ENCODE results near the gene TSPAN11. TPM values are rescaled to one million over a fixed set of nuclear protein-coding genes. Genes with fewer than 3 reads are reported as not detected.

Gene TSPAN11, protein sequence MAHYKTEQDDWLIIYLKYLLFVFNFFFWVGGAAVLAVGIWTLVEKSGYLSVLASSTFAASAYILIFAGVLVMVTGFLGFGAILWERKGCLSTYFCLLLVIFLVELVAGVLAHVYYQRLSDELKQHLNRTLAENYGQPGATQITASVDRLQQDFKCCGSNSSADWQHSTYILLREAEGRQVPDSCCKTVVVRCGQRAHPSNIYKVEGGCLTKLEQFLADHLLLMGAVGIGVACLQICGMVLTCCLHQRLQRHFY
- total RNA-seq, result 10 to 100 TPM in 1 of 2 donors, 1 to 10 TPM in 1; 5.3 to 12.1 TPM
- 1 to 10 TPM; 1.4 to 2.6 TPM for polyA plus RNA-seq
- long read RNA-seq, donor 1, transcript TSPAN11-204 (8 exons, 1,058 nt), result major isoform, 5 of 6 reads
- long read RNA-seq, donor 1, partial matches to known transcripts, result 0 of 6 reads
- long read RNA-seq, donor 1, other reads (novel, unspliced or antisense), result 0 of 6 reads
- long read RNA-seq, donor 2, partial matches to known transcripts, result 0 of 1 reads
- long read RNA-seq, donor 2, other reads (novel, unspliced or antisense), result 0 of 1 reads
- long read RNA-seq, donor 3, result 0 reads
- long read RNA-seq, donor 4, partial matches to known transcripts, result 0 of 2 reads
- long read RNA-seq, donor 4, other reads (novel, unspliced or antisense), result 0 of 2 reads
- long read RNA-seq, donor 5, partial matches to known transcripts, result 0 of 3 reads
- long read RNA-seq, donor 5, other reads (novel, unspliced or antisense), result 0 of 3 reads

DNA sequence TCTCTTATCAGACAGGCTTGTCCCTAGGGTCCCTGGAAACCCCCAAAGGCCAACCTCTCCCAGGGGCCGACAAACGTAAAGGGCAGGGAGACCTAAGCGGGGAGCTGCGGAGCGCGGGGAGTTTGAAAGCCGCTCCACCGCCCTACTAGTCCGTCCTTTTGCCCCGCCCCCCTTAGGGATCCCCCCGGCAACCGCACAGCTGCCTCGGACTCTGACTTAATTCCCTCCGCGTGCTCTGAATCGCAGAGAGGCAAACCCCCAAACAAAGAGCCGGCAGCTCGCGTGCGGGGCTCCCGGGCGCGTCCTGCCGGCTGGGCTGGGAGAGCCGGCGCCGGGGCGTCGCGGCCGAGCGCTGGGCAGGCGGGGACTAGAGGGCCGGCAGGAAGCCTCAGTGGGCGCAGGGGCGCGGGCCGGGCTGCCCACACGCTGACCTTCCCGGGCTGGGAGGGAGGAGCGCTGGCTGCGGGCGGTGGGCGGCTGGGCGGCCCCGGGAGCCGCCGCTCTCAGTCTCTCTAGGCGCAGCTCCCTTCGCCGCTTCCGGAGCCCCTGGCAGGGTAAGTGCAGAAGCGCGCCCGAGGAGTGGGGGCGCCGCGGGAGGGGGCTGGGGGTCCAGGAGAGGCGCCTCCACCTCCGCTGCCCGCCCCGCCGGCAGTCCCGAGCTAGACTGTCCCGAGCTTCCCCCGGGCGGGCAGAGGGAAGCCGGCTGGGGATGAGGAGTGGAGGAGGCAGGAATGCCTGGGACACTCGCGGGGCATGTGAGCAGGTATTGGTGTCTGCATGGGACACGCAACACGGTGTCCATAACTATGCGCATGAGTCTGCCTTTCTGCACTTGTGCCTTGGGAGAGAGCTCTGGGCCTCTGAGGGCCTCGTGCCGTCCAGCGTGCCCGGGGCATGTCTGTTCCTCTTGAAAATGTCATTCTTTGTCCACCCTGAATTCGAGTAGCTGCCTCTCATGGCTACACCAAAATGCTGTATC is at the start of gene TSPAN11:
Gene TSPAN11 (plus strand): TSS at position 506 of the 979 bp plus-strand sequence. CDS start 27,244 bp downstream, outside the sequence.
- 7 to 12% methylated on average over 61 to 78 of the region's 78 CpGs for WGBS, 2 donors
- H3K27me3 ChIP-seq (ENCODE audit: control insufficient read depth in 3 of 3, insufficient read depth in 3 of 3, low read length in 2 of 3), result no peaks in the 10 kb centered on the region
- TF ChIP-seq, protein P1, sequence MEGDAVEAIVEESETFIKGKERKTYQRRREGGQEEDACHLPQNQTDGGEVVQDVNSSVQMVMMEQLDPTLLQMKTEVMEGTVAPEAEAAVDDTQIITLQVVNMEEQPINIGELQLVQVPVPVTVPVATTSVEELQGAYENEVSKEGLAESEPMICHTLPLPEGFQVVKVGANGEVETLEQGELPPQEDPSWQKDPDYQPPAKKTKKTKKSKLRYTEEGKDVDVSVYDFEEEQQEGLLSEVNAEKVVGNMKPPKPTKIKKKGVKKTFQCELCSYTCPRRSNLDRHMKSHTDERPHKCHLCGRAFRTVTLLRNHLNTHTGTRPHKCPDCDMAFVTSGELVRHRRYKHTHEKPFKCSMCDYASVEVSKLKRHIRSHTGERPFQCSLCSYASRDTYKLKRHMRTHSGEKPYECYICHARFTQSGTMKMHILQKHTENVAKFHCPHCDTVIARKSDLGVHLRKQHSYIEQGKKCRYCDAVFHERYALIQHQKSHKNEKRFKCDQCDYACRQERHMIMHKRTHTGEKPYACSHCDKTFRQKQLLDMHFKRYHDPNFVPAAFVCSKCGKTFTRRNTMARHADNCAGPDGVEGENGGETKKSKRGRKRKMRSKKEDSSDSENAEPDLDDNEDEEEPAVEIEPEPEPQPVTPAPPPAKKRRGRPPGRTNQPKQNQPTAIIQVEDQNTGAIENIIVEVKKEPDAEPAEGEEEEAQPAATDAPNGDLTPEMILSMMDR (IDR thresholded peaks at IDR 0.05; ENCODE audit: control extremely low read depth, extremely low read depth), result no peak
- H3K27ac ChIP-seq (ENCODE audit: low read depth in 1 of 2, low read length in 1 of 2), result peak within 1 kb of the TSS in 1 of 2 donors; percentile 69
- H3K36me3 ChIP-seq (ENCODE audit: control insufficient read depth in 4 of 4, insufficient read depth in 4 of 4, low read length in 4 of 4), result no peaks in the 10 kb centered on the region
- ATAC-seq (ENCODE audit: insufficient read depth, low FRiP score) (peak; percentile 23), DNase-seq (peak; percentile 77 to 79 (median 78))
- H3K9ac ChIP-seq (ENCODE audit: insufficient read depth in 1 of 2, low read length in 2 of 2), result peak within 1 kb of the TSS in 1 of 2 donors; percentile 43
- no peaks in the 10 kb centered on the region for H3K9me3 ChIP-seq (ENCODE audit: control insufficient read depth in 4 of 4, insufficient read depth in 3 of 4, low read length in 3 of 4)
- H3K4me1 ChIP-seq (ENCODE audit: control insufficient read depth in 5 of 5, insufficient read depth in 5 of 5, low read length in 5 of 5), result peaks cover 0 to 33% (median 7%) of the 10 kb centered on the region in 5 donors
- H3K4me3 ChIP-seq, result peak within 1 kb of the TSS; percentile 33

DNA sequence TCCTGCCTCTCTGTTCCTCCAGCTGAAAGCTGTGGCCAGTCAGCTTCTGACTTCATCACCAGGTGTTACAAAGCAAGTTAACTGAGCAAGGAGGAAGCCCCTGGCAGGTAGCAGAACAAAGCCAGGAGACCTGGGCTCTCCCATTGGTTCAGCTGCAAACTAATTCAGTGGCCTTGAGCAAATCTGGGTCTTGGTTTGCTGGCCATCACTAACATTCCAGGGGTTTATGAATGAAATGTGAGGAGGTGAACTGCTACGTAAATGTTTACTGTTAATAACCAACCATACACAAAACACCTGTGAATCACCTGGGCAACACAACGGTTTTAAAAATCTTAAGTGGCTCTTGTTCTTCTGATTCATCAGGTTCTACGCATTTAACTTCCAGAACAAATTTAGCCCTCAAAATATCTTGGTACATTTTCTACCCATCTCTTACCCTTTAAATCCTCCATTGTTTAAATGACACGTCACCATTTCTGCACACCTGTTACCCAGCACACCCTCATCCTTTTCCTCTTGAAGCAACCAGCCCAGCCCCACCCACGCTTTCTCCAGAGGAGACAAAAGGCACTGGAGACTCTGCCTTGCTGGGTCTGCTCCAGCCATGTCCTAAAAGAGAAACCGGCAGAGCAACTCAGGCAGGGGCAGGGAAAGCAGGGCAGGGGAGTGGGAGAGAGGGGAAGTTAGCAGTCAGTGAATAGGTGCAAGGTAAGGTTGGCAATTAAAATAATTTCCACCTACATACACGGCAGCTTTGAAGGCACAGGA is 49.3 kb upstream of the TSPAN11 start:
- Histone ChIP-seq H3K9me3 (ENCODE audit: control insufficient read depth in 4 of 4, insufficient read depth in 3 of 4, low read length in 3 of 4) (no peaks in the 10 kb centered on the region), H3K27ac (ENCODE audit: low read depth in 1 of 2, low read length in 1 of 2) (peak overlapping the region in 1 of 2 donors; percentile 71), H3K36me3 (ENCODE audit: control insufficient read depth in 4 of 4, insufficient read depth in 4 of 4, low read length in 4 of 4) (no peaks in the 10 kb centered on the region), H3K9ac (ENCODE audit: insufficient read depth in 1 of 2, low read length in 2 of 2) (no peak overlapping the region), H3K4me1 (ENCODE audit: control insufficient read depth in 5 of 5, insufficient read depth in 5 of 5, low read length in 5 of 5) (peaks cover 0 to 6% (median 4%) of the 10 kb centered on the region in 5 donors), H3K27me3 (ENCODE audit: control insufficient read depth in 3 of 3, insufficient read depth in 3 of 3, low read length in 2 of 3) (no peaks in the 10 kb centered on the region), H3K4me3 (no peak overlapping the region)
- peak; percentile 76 for ATAC-seq (ENCODE audit: insufficient read depth, low FRiP score)
- TF ChIP-seq, protein P1 (IDR thresholded peaks at IDR 0.05; ENCODE audit: control extremely low read depth, extremely low read depth), result no peak
- DNase-seq, result peak; percentile 29 to 50 (median 44)
- 67 to 74% methylated on average over 7 of the region's 7 CpGs for WGBS, 2 donors

DNA sequence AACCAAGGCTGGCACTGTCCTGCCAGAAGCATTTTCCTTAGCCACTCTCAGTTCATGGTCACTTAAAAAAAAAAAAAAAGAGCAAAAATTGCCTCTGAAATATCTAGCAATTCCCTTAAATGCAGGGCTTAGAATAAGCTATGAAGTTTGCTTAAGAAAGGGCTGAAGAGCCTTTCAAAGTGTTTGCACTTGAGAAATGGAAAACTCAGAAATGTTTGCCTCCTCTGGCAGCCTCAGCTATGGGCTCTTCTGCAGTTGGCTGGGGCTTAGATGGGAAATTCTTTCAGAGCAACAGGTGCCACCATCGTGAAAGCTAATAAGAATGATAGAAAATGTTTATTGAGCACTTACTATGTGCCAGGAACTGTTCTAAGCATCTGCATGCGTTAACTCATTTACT is 48.5 kb upstream of the TSPAN11 start:
- Histone ChIP-seq H3K4me1 (ENCODE audit: control insufficient read depth in 5 of 5, insufficient read depth in 5 of 5, low read length in 5 of 5) (peaks cover 0 to 6% (median 4%) of the 10 kb centered on the region in 5 donors), H3K4me3 (no peak overlapping the region), H3K27me3 (ENCODE audit: control insufficient read depth in 3 of 3, insufficient read depth in 3 of 3, low read length in 2 of 3) (no peaks in the 10 kb centered on the region), H3K36me3 (ENCODE audit: control insufficient read depth in 4 of 4, insufficient read depth in 4 of 4, low read length in 4 of 4) (no peaks in the 10 kb centered on the region), H3K9ac (ENCODE audit: insufficient read depth in 1 of 2, low read length in 2 of 2) (no peak overlapping the region), H3K9me3 (ENCODE audit: control insufficient read depth in 4 of 4, insufficient read depth in 3 of 4, low read length in 3 of 4) (no peaks in the 10 kb centered on the region), H3K27ac (ENCODE audit: low read depth in 1 of 2, low read length in 1 of 2) (peak overlapping the region in 1 of 2 donors; percentile 71)
- TF ChIP-seq, protein P1 (IDR thresholded peaks at IDR 0.05; ENCODE audit: control extremely low read depth, extremely low read depth), result no peak
- peak in 2 of 3 donors; percentile 47 to 76 for DNase-seq
- WGBS, 2 donors, result 73 to 95% methylated on average over 2 of the region's 2 CpGs
- peak; percentile 43 for ATAC-seq (ENCODE audit: insufficient read depth, low FRiP score)

All from lung (tissue), 16 donors.